SHP77 treated with DMSO at 0.1 percent for 48 hours (cell line): Measurements from ENCODE around the gene CEPT1.
"Not testable (repeated sequence)": the region's sequence is repeated elsewhere in the genome, so short reads cannot be mapped to it uniquely, and the experiment has no call there.

Experiments used
- DNase-seq: peaks from one replicate; lab custom pipeline; 2025; lab: John Stamatoyannopoulos, UW

The CEPT1 gene

DNA sequence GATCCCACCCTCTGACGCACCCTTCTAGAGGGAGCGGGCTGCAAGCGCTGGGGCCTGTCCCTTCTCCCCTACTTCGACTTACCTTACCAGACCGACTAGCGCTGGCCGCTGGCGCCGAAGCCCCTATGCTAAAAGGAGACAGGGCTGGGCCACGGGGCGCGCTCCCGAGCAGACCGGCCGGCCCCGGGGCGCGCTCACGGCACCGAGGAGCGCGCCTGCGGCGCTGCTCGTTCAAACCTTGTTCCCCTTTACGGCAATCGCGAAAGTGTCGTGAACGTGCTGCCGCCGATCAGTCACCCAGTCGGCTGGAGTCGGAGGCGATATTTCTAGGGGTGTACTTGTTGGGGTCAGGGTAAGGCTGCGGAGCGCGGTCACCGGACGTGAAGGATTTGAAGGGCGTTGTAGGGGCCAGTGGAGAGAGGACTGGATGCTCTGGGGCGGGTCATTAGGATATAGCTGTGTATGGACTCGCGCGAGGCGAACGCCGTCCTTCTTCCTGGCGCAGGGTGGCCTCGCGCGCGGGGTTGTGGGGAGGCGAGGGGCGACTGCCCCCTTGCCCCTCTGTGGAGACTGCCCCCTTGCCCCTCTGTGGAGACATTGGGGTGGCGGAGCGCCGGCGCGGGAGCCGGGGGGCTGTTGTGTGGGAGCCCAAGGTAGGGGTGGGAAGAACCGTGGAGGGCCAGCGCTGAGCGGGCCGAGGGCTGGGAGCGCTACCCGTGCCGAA, at the start of gene CEPT1, which contains the start of gene DRAM2:
Gene CEPT1, plus strand, starts transcription at position 268 of the 724 bp plus-strand sequence. CDS start 7,492 bp downstream, outside the sequence.
Gene DRAM2, minus strand, starts transcription at position 138 of the 724 bp plus-strand sequence. CDS start 8,539 bp downstream, outside the sequence.
- peak; percentile 87 for DNase-seq

- DNase-seq = not testable (repeated sequence)
Observed at GRCh38 chr1:111095421-111095820, 44.6 kb upstream of the CEPT1 start.

DNA sequence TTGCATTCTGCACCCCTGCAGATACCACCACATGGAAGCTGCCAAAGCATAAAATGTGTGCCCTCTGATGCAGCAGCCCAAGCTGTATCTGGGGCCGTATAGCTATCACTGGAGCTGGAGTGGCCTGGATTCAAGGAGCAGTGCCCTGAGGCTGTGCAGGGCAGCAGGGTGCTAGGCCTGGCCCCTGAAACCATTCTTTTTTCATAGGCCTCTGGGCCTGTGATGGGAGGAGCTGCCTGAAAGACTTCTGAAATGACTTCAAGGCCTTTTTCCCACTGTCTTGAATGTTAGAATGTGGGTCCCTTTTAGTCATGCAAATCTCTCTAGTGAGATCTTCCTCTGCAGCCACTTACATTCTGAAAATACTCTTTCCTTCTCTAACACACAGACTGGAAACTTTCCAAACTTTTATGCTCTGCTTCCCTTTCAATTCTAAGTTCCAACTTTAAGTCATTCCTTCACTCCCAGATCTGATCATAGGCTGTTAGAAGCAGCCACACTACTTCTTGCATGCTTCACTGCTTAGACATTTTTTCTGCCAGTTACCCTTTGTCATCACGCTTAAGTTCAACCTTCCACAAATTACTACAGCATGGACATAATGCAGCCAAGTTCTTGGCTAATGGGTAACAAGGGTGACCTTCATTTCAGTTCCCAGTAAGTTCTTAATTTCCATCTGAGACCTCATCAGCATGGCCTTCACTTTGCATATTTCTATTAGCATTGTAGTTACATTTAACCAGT, 42.5 kb upstream of the CEPT1 start:
- DNase-seq = no peak

GRCh38 chr1:111099289-111099688, 40.7 kb upstream of the CEPT1 start:
- DNase-seq = no peak

DNA sequence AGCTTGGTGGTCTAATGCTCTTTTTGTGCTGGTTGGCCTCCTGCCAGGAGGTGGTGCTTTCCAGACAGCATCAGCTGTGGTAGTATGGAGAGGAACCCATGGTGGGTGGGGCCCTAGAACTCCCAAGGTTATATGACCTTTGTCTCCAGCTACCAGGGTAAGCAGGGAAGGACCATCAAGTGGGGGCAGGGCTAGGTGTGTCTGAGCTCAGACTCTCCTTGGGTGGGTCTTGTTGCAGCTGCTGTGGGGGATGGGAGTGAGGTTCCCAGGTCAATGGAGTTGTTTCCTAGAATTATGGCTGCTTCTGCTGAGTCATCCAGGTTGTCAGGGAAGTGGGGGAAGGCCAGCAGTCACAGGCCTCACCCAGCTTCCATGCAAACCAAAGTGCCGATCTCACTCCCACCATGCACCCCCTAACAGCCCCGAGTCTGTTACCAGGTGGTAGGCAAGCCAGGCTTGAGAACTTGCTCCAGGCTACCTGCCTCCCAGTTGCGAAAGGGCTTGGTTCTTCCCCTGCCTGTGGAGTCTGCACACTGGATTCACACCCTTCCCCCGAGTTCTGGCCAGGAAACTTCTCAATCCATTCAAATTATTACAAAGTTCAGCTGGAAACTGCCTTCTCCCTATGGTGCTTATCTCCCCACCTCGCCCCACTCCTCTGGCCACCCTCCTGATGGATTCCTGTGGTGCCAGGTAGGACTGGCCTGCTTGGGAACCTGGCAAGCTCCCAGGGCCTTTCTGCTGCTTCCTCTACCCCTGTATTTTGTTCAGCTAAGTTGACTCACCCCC, 38.0 kb upstream of the CEPT1 start:
- no peak for DNase-seq

GRCh38 chr1:111104981-111105380, 35.0 kb upstream of the CEPT1 start:
- no peak for DNase-seq

DNA sequence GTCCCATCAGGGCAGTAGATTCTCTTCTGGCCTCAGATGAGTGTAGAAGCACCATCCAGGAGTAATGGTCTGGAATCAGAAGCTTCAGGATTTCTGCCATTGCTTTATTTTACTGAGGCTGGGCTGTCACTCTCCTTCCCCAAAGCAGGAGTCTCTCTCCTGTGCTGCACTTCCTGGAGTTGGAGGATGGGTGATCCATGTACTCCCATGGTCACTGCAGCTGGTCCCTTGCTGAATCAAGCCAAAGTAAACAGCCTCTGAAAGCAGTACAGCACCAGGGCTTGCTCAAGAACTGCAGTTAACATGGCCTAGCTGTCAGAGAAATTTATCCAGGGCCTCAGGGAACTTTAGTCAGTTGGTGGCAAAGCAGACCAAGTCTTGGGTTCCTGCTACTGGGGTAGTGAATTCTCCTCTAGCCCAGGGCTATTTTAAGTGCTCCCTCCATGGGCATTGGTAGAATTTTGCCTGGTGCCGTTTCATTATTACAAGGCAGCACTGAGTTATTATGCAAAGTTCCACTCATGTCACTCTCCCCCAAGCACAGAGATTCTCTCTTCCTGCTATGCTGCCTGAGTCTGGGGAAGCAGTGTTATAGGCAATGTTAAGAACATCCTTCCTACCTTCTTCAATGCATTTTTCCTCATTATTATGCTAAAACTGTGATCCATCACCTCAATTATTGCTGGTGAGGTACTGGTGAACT, 29.7 kb upstream of the CEPT1 start:
- peak; percentile 87 for DNase-seq

DNA sequence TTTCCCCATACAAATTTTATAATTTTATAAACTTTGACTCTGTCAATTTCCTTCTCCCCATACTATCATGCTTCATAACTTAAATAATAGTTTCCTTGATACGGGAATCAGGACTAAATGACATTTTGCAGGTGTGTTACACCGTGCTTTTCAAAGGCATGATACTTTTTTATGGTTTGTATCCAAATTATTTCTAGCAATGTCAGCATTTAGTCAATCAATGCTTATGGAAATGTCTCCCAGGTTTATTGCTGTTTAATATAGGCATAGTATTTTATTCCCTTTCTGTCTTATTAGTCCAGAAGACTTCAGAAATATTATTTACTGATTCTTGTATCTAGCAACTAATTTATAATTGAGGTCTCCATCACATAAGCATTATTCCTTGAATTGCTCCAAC, 23.5 kb upstream of the CEPT1 start:
- DNase-seq = no peak

DNA sequence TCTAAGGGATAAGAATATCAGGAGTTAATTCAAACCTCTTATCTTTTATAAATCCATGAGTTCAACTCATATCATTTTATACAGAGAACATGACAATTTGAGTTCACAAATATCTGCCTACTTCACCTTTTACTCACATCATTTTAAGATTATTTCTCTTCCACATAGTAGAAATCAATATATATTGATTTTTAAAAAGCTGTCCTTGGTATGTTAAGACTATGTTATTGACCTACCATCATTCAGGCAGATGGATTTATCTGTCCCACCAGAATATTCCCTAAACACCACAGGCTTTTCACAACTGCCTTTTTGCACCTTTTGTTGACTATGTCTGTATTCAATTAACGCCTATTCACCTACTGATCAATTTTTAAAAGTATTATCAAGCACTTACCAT, 13.7 kb upstream of the CEPT1 start:
- DNase-seq = no peak

DNA sequence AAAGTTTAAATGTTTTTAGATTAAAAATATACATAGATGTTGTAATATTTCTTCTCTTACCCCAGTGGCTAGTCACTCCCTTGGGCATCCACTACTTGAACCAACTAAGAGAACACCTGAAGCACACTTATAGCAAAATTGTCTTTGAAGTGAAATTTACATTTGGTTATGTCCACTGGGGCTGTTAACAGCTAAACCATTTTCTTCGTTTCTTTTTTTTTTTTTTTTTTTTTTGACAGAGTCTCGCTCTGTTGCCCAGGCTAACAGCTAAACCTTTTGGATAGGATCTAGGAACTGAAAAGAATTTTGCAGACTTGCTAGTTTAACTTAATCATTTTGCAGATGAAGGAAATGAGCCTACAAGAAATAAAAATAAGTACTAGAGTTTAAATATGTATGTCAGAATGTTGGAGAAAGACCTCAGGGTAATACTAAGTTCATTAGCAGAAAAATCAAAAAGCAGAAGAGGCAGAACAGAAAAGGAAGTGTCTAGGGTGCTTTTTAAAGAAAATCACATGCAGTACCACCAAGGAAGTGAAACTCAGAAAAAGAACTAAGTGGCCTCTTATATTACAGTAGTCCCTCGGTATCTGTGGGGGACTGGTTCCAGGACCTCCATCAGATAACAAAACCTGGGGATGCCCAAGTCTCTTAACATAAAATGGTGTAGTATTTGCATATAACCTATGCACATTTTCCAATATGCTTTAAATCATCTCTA, 11.9 kb upstream of the CEPT1 start:
- DNase-seq = no peak

- DNase-seq = no peak
Observed at GRCh38 chr1:111129376-111129775, 10.6 kb upstream of the CEPT1 start.

DNA sequence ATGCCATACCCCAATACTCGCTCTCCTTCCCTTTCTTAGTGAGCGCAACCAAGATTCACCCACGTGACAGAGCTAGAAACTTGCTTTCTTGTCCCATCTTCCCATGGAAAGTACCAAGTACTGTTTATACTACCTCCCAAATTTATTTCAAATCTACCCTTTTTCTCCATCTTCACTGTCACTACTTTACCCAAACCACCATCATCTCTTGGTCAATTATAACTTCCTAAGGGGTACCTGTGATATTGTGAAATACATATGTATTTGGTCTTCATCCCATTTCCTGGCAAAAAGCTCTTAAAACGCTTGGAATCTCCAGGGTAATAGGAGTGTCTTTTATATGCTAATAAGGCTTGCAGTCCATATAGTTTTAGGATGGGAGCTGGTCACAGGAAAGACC, 8.3 kb upstream of the CEPT1 start:
- no peak for DNase-seq

GRCh38 chr1:111133866-111134265, 6.2 kb upstream of the CEPT1 start:
- DNase-seq = no peak

DNA sequence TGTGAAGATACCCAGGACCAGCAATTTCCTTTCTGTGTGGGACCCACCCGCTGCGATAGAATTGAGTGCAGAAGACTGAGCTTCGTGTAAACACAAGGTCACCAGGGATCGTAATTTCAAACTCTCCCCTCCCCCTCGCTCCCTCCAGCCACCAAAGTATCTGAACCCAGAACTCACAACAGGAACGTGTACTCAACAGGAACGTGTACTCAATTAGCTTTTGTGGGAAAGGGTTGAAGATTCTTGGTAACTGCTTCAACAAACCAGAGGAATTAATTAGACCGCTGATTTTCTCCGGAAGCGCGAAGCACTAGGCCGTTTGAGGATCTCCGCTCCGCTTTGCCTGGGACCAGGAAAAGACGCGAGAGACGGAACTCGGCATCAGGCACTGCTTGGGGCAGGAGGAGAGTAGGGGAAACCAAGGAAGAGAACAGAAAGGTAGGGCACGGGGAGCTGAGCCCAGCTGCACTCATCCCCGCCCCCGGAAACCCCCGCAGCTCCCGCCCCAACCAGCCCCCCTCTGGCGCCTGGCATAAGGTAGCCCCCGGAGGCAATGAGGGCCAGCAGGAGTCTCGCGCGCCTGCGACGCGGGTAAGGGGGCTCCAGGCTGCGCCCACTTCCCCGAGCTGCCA, 583 bp upstream of the CEPT1 start:
- DNase-seq = peak; percentile 32

DNA sequence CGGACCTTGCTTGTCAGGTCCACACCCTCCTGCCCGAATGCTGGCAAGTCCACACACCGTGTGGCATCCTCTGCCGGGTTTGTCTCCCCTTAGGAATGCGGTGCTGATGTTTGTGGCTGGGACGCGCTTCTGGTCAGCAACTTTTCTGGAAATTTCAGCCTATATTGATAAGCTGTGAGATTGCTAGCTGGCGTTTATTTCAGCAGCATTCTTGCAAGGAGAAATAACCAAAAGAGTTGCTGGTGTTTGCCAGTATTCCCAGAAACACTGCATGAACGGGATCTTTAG, 601 bp downstream of the CEPT1 start:
- peak; percentile 1 for DNase-seq

DNA sequence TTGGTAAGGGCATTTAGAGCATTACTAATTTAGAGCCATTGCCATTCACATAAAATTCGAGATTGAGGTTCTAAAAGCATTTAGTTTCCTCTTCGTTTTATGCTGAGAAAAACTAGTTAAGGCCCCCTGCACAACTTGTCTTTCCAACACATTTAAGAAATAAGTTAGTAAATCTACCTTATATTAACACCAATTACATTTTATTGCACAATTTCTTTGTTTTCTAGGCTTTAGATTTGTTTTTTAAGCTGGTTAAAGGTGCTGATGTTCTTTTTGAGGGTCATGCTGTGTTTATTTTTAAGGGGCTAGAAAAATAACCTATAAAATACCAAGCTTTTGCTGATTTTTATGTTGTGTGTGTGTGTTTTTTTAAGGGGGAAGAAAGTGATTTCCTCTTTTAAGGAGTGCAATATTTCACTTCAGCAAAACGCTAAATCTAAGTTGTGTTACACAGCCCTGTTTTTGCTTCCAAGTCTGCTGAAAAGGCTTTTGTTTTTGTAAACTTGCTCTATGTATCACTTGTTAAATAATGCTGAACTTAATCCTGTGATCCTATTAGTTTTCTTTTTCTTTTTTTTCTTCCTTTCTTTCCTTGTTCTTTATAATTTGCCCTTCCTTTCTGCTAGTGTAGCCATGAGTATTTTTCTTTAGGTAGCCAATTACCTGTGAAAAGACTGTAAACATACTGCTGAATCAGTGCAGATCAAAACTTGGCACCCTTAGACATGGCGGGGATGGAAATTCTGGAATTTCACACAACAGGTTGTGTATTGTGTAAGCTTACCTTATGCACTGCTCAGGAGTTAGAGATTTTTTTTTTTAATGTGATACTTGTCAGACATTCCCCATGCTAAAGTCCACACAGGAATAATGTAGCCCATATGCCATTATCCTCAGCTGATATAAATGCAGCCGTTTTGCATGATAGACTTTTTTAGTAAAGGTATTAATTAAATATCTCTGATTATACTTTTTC, 1.5 kb downstream of the CEPT1 start:
- DNase-seq = no peak

DNA sequence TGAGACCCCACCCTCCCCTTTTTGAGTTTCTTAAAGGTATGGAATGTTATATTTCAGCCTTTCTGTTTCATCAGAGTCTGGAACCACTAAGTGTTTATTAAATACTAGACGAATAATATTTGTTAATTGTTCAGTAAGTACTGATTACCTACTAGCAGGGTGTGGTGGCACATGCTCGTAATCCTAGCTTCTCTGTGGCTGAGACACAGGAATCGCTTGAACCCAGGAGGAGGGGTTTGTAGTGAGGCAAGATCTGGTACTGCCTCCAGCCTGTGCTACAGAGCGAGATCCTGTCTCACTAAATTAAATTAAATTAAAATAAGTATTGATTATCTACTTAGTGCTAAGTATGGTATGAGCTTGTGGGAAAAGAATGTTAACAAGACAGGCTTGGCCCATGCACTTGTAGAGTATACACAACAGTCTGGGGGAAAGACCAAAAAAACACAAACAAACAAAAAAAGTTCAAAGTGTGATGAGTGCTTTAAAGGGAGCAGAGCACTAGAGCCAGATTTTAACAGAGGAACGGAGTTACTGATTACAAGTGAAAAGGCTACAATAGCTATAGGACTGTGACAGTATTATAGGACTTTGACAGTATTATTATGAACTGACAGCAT, 2.4 kb downstream of the CEPT1 start:
- no peak for DNase-seq

DNA sequence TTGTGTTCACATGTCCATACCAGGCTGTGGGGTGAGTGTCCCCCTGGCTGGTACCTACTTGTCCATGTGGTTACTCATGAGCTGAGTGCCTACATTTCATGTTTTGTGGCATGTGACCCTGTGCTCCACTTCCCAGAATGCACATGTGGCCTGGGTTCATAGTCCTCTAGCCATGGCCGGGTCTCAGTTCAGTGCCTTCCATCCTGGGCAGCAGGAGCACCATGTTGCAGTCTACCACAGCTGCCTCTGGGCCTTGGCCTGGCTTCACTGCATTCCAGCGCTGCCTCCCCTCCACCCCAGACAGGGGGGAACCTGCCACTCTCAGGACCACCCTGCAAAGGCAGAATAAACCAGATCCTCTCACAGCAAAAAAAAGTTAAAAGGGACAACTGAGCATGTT, 5.5 kb downstream of the CEPT1 start:
- DNase-seq = no peak
